ENCODE data around the gene KCNQ4. TPM values are rescaled to one million over a fixed set of nuclear protein-coding genes. Genes with fewer than 3 reads are reported as not detected.

Gene KCNQ4
- total and polyA plus RNA-seq, 2 of the 8 experiments (the other 6 are each of a cell fraction or from before 2014, with no cell fraction given): 2.2 to 3.9 TPM

DNA sequence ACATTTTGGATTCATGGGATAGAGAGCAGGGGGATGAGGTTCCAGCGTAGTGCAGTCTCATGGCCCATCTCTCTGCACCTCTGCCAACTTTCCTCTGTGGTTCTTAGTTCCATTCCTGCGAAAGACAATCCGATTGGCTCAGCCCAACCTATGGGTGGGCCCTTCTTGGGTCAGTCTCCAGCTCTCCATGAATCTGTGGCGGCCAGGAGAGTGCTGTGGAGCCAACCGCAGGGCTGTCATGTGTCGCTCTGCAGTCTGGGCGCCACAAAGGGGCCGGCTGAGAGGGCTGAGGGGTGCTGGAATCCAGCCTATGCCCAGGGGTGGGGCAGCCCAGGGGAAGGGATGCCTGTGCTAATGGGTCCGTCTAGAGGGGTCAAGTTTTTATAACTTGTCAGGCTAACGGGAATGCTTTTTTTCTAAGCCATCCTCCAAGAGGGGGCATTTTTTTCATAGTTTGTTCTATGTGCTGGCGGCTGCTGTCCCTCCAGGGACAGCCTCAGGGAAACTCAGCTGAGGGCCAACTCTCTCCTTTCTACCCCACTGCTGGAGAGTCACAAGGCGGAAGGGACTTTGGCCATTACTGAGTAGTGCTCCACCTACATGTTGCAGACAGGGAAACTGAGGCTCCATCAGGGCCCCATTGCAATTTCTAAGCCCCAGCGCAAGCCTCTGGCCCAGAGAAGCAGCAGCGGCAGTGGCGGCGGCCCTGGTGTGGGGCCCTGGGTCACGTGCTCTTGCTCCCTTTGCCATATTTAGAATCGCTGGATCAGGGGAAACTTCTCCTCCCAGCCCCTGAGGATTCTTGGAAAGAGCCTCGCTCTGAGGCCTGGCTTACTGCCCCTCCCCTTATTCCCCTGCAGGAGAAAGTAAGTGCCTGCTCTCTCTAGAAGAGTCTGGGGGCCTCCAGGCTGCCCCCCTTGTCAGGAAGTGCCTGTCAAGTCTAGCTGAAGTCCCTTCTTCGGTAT lies 23.4 kb downstream of the KCNQ4 start:
- Histone ChIP-seq H3K79me2 (ENCODE audit: control insufficient read depth in 1 of 2, insufficient read depth in 2 of 2, low read length in 2 of 2) (no peaks in the 10 kb centered on the region), H3K9me3 (ENCODE audit: insufficient read depth in 2 of 2, low read depth in 1 of 2, low read length in 1 of 2) (no peaks in the 10 kb centered on the region), H4K8ac (ENCODE audit: extremely low read depth, insufficient read depth, low read length) (no peak overlapping the region), H4K91ac (replicated peaks; ENCODE audit: insufficient read length, low read length) (no peak overlapping the region), H4K20me1 (replicated peaks in 1 of 2; ENCODE audit: control insufficient read depth in 1 of 2, insufficient read depth in 2 of 2, low read length in 2 of 2) (no peaks in the 10 kb centered on the region), H3K14ac (ENCODE audit: insufficient read length) (no peak overlapping the region), H3K23ac (ENCODE audit: insufficient read length) (no peak overlapping the region), H3K4me1 (replicated peaks in 1 of 4; ENCODE audit: control insufficient read depth in 3 of 4, insufficient read depth in 4 of 4, low read length in 3 of 4) (peaks cover 0 to 21% (median 17%) of the 10 kb centered on the region in 4 experiments; a peak in 6 of 7 replicates), H2BK120ac (replicated peaks; ENCODE audit: low read depth, low read length) (no peak overlapping the region), H2BK15ac (ENCODE audit: low read length) (no peak overlapping the region), H3K27me3 (replicated peaks in 1 of 4; ENCODE audit: control insufficient read depth in 3 of 4, extremely low read depth in 1 of 4, insufficient read depth in 3 of 4, low read length in 3 of 4) (no peaks in the 10 kb centered on the region; a peak in 2 of 7 replicates), H2AK5ac (ENCODE audit: low read depth, low read length) (no peak overlapping the region), H3K27ac (ENCODE audit: low read depth, low read length) (no peak overlapping the region), H3K79me1 (ENCODE audit: low read depth, low read length) (no peaks in the 10 kb centered on the region), H2BK20ac (ENCODE audit: low read length) (no peak overlapping the region), H2BK12ac (ENCODE audit: low read depth, low read length) (no peak overlapping the region), H3K23me2 (ENCODE audit: low read depth, low read length) (peaks cover 1% of the 10 kb centered on the region; the same call in 1 of the 2 replicates), H3K4me2 (ENCODE audit: insufficient read depth in 1 of 2, low read depth in 2 of 2, low read length in 2 of 2) (no peak overlapping the region), H3K56ac (replicated peaks; ENCODE audit: insufficient read length, low read depth, low read length) (no peak overlapping the region), H3K18ac (ENCODE audit: extremely low read depth, low read length) (no peak overlapping the region; the same call in 1 of the 2 replicates), H2BK5ac (ENCODE audit: low read depth, low read length) (no peak overlapping the region), H3K36me3 (ENCODE audit: control insufficient read depth in 2 of 4, insufficient read depth in 4 of 4, low read length in 3 of 4) (no peaks in the 10 kb centered on the region), H3K9ac (replicated peaks in 1 of 4; ENCODE audit: extremely low read depth in 1 of 4, low read depth in 3 of 4, low read length in 3 of 4) (no peak overlapping the region), H4K5ac (ENCODE audit: insufficient read length, low read depth, low read length) (no peak overlapping the region), H3K4me3 (ENCODE audit: extremely low read depth in 1 of 4, insufficient read depth in 2 of 4, low read depth in 3 of 4, low read length in 4 of 4) (no peak overlapping the region), H2AFZ (ENCODE audit: low read length) (no peak overlapping the region), H3K4ac (replicated peaks; ENCODE audit: insufficient read length, low read depth, low read length) (no peak overlapping the region)
- DNase-seq (ENCODE audit: low read depth in 1 of 2, low spot score in 2 of 2): no peak
- ChIA-PET CTCF (ENCODE audit: partially characterized antibody) (interaction anchor here (0.8 to 24.5 kb wide), 8 partner anchors 16 to 249 kb away, joined by 3 to 325 read pairs (median 4); no protein-coding TSS in a partner anchor), POLR2A (ENCODE audit: partially characterized antibody) (interaction anchor here (1.6 to 2.0 kb wide), 2 partner anchors 9 to 49 kb away, joined by 3 to 6 read pairs; no protein-coding TSS in a partner anchor)
- no peak for FAIRE-seq
- WGBS, 2 experiments (ENCODE audit: extremely low coverage in 1 of 2, insufficient coverage in 1 of 2, insufficient read length in 1 of 2, insufficient replicate concordance in 2 of 2, low coverage in 1 of 2, low lambda C conversion rate in 2 of 2, missing lambda C conversion rate in 1 of 2): 83% methylated on average over 20 of the region's 20 CpGs; no CpG with 5 or more reads in 1 of the 2 experiments
- TF ChIP-seq POLR2AphosphoS5 (IDR thresholded peaks at IDR 0.05; ENCODE audit: low read depth, low read length): no peak
- TF ChIP-seq SAP30 (IDR thresholded peaks at IDR 0.05; ENCODE audit: insufficient read depth, insufficient replicate concordance, low read length): no peak
- TF ChIP-seq ZNF274 (IDR thresholded peaks at IDR 0.05; ENCODE audit: borderline replicate concordance, extremely low read depth, low read length): no peak
- TF ChIP-seq TAF1 (IDR thresholded peaks at IDR 0.05; ENCODE audit: low read depth, low read length): no peak
- no peak for TF ChIP-seq SP4 (IDR thresholded peaks at IDR 0.05; ENCODE audit: low read length)
- TF ChIP-seq ATF3 (IDR thresholded peaks at IDR 0.05; ENCODE audit: insufficient read depth, low read depth, low read length): no peak
- TF ChIP-seq TEAD4 (IDR thresholded peaks at IDR 0.05; ENCODE audit: low read depth, low read length): no peak
- TF ChIP-seq MAX (IDR thresholded peaks at IDR 0.05): no peak
- no peak for TF ChIP-seq MAFK (IDR thresholded peaks at IDR 0.05; ENCODE audit: low read depth, low read length)
- no peak for TF ChIP-seq SRF (IDR thresholded peaks at IDR 0.05; ENCODE audit: low read depth, low read length)
